ENCODE data around the gene CREB3L4.

- TF ChIP-seq REST (IDR thresholded peaks at IDR 0.05; ENCODE audit: low read depth) = no peak
- no peak for TF ChIP-seq MAX (IDR thresholded peaks at IDR 0.05)
- TF ChIP-seq RAD21 (IDR thresholded peaks at IDR 0.05; ENCODE audit: low read depth) = no peak
- no peak for TF ChIP-seq NFIC (IDR thresholded peaks at IDR 0.05)
- TF ChIP-seq TEAD4 (IDR thresholded peaks at IDR 0.05) = no peak
- TF ChIP-seq EP300 (IDR thresholded peaks at IDR 0.05; ENCODE audit: borderline replicate concordance) = no peak
- no peak for TF ChIP-seq TAF1 (IDR thresholded peaks at IDR 0.05; ENCODE audit: low read depth)
Observed at GRCh38 chr1:153995640-153996039, 27.9 kb downstream of the CREB3L4 start.

Data from Ishikawa (cell line).